Measurements from ENCODE around the gene MEIS2. TPM values are rescaled to one million over a fixed set of nuclear protein-coding genes. Genes with fewer than 3 reads are reported as not detected.

Gene MEIS2
- total RNA-seq, 1 experiment from 2014 or later: 80.4 TPM

GRCh38 chr15:36880224-36880912, 220.0 kb downstream of the MEIS2 start:
- in situ Hi-C loops (cut with HindIII; ENCODE audit: low sequenced_read_pairs): no loop called here
- DNase-seq (ENCODE audit: low spot score): no peak

GRCh38 chr15:36879568-36880222, 220.7 kb downstream of the MEIS2 start:
- in situ Hi-C loops (cut with HindIII; ENCODE audit: low sequenced_read_pairs): no loop called here
- no peak for DNase-seq (ENCODE audit: low spot score)

- in situ Hi-C loops (cut with HindIII; ENCODE audit: low sequenced_read_pairs): no loop called here
- DNase-seq (ENCODE audit: low spot score): no peak
Observed at GRCh38 chr15:36878684-36879262, 221.6 kb downstream of the MEIS2 start.

GRCh38 chr15:36877796-36878683, 222.3 kb downstream of the MEIS2 start:
- in situ Hi-C loops (cut with HindIII; ENCODE audit: low sequenced_read_pairs): no loop called here

GRCh38 chr15:36877294-36877693, 223.1 kb downstream of the MEIS2 start:
- DNase-seq (ENCODE audit: low spot score): no peak
- in situ Hi-C loops (cut with HindIII; ENCODE audit: low sequenced_read_pairs): no loop called here

More at GRCh38 chr15:36877796-36878683, 222.3 kb downstream of the MEIS2 start:
- no peak for DNase-seq (ENCODE audit: low spot score)

GRCh38 chr15:36875740-36876334, 224.5 kb downstream of the MEIS2 start:
- in situ Hi-C loops (cut with HindIII; ENCODE audit: low sequenced_read_pairs): no loop called here

GRCh38 chr15:36874930-36875329, 225.4 kb downstream of the MEIS2 start:
- no peak for DNase-seq (ENCODE audit: low spot score)
- in situ Hi-C loops (cut with HindIII; ENCODE audit: low sequenced_read_pairs): no loop called here

More at GRCh38 chr15:36875740-36876334, 224.5 kb downstream of the MEIS2 start:
- no peak for DNase-seq (ENCODE audit: low spot score)

- DNase-seq (ENCODE audit: low spot score): no peak
- in situ Hi-C loops (cut with HindIII; ENCODE audit: low sequenced_read_pairs): no loop called here
Observed at GRCh38 chr15:36867436-36867835, 232.9 kb downstream of the MEIS2 start.

- no peak for DNase-seq (ENCODE audit: low spot score)
- in situ Hi-C loops (cut with HindIII; ENCODE audit: low sequenced_read_pairs): no loop called here
Observed at GRCh38 chr15:36866896-36867295, 233.5 kb downstream of the MEIS2 start.

- in situ Hi-C loops (cut with HindIII; ENCODE audit: low sequenced_read_pairs): no loop called here
Observed at GRCh38 chr15:36863570-36863969, 236.8 kb downstream of the MEIS2 start.

GRCh38 chr15:36860792-36861191, 239.6 kb downstream of the MEIS2 start:
- in situ Hi-C loops (cut with HindIII; ENCODE audit: low sequenced_read_pairs): no loop called here
- no peak for DNase-seq (ENCODE audit: low spot score)

More at GRCh38 chr15:36863570-36863969, 236.8 kb downstream of the MEIS2 start:
- no peak for DNase-seq (ENCODE audit: low spot score)

- no peak for DNase-seq (ENCODE audit: low spot score)
- in situ Hi-C loops (cut with HindIII; ENCODE audit: low sequenced_read_pairs): no loop called here
Observed at GRCh38 chr15:36858423-36858822, 241.9 kb downstream of the MEIS2 start.

GRCh38 chr15:36856339-36856973, 243.9 kb downstream of the MEIS2 start:
- DNase-seq (ENCODE audit: low spot score): no peak
- in situ Hi-C loops (cut with HindIII; ENCODE audit: low sequenced_read_pairs): no loop called here

GRCh38 chr15:36850864-36851263, 249.5 kb downstream of the MEIS2 start:
- DNase-seq (ENCODE audit: low spot score): no peak

GRCh38 chr15:36845270-36845669, 255.1 kb downstream of the MEIS2 start:
- DNase-seq (ENCODE audit: low spot score): no peak
- in situ Hi-C loops (cut with HindIII; ENCODE audit: low sequenced_read_pairs): no loop called here

More at GRCh38 chr15:36850864-36851263, 249.5 kb downstream of the MEIS2 start:
- in situ Hi-C loops (cut with HindIII; ENCODE audit: low sequenced_read_pairs): no loop called here

- no peak for DNase-seq (ENCODE audit: low spot score)
- in situ Hi-C loops (cut with HindIII; ENCODE audit: low sequenced_read_pairs): no loop called here
Observed at GRCh38 chr15:36844534-36844998, 255.8 kb downstream of the MEIS2 start.

- in situ Hi-C loops (cut with HindIII; ENCODE audit: low sequenced_read_pairs): no loop called here
- no peak for DNase-seq (ENCODE audit: low spot score)
Observed at GRCh38 chr15:36843822-36844221, 256.5 kb downstream of the MEIS2 start.

- in situ Hi-C loops (cut with HindIII; ENCODE audit: low sequenced_read_pairs): no loop called here
Observed at GRCh38 chr15:36841193-36841592, 259.2 kb downstream of the MEIS2 start.

More at GRCh38 chr15:36841193-36841592, 259.2 kb downstream of the MEIS2 start:
- no peak for DNase-seq (ENCODE audit: low spot score)
